Measurements from ENCODE around the gene MTFR1L.

DNA sequence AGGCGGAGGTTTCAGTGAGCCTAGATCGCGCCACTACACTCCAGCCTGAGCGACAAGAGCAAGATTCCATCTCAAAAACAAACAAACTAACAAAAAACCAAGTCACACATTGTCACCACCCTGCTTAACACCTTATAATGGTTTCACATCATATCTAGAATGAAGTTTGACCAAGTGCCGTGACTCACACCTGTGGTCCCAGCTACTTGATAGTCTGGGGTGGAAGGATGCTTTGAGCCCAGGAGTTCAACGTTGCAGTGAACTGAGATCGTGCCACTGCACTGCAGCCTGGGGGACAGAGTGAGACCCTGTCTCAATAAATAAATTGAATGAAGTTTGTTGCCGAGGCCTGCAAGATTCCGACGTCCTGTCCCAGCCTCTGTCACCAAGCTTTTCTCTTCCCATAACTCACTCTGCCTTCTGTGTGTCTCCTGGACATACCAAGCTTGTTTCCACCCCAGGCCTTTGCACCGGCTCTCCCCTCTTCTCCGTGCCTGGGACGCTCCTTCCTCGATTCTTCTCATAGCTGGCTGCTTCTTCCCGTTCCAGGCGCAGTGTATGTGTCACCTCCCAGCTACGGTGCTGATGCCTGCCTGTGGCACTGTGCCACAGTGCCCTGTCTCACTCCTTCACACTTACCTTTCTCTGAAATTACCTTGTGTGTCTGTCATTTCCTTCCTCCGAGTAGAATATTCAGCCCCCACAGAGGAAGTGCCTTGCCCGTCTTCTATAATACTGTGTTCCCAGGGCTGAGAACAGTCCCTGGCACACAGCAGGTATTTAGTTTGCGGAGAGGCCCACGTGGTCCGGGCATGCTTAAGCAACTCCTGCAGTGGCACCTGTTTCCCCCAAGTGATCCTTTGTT lies 23.6 kb upstream of the MTFR1L start:
- TF ChIP-seq, protein P1, sequence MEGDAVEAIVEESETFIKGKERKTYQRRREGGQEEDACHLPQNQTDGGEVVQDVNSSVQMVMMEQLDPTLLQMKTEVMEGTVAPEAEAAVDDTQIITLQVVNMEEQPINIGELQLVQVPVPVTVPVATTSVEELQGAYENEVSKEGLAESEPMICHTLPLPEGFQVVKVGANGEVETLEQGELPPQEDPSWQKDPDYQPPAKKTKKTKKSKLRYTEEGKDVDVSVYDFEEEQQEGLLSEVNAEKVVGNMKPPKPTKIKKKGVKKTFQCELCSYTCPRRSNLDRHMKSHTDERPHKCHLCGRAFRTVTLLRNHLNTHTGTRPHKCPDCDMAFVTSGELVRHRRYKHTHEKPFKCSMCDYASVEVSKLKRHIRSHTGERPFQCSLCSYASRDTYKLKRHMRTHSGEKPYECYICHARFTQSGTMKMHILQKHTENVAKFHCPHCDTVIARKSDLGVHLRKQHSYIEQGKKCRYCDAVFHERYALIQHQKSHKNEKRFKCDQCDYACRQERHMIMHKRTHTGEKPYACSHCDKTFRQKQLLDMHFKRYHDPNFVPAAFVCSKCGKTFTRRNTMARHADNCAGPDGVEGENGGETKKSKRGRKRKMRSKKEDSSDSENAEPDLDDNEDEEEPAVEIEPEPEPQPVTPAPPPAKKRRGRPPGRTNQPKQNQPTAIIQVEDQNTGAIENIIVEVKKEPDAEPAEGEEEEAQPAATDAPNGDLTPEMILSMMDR (IDR thresholded peaks at IDR 0.05; ENCODE audit: low read depth, low read length) = no peak
- TF ChIP-seq POLR2A (IDR thresholded peaks at IDR 0.05; ENCODE audit: extremely low read depth, insufficient read length) = no peak
- TF ChIP-seq, protein P2, sequence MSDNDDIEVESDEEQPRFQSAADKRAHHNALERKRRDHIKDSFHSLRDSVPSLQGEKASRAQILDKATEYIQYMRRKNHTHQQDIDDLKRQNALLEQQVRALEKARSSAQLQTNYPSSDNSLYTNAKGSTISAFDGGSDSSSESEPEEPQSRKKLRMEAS (IDR thresholded peaks at IDR 0.05; ENCODE audit: low read depth, low read length) = no peak
